ENCODE data around the gene MCM8.

- TF ChIP-seq CTCF (IDR thresholded peaks at IDR 0.05) (no peak), POLR2A (IDR thresholded peaks at IDR 0.05) (no peak), POLR2AphosphoS5 (IDR thresholded peaks at IDR 0.05) (no peak)
Measured at GRCh38 chr20:5919626-5920544, 30.6 kb upstream of the MCM8 start.

Measured in breast epithelium (tissue), 3 donors.